HUES6 (cell line): ENCODE measurements around the gene TRIO.

Experiments
- H3K27ac ChIP-seq: 2 replicates; pipeline ENCODE4 v1.7.0; 2013; ENCODE audit warnings: low read depth, mild to moderate bottlenecking, low read length, inconsistent platforms
- H3K27me3 ChIP-seq: 2 replicates; pipeline ENCODE4 v1.6.1; 2013; ENCODE audit warnings: low read length; ENCODE audit not compliant: control insufficient read depth, insufficient read depth
- H3K36me3 ChIP-seq: 2 replicates; pipeline ENCODE4 v1.6.1; 2013; ENCODE audit warnings: low read length; ENCODE audit not compliant: control insufficient read depth, insufficient read depth
- H3K4me1 ChIP-seq: 2 replicates; pipeline ENCODE4 v1.6.1; 2013; ENCODE audit warnings: low read length; ENCODE audit not compliant: control insufficient read depth, insufficient read depth
- H3K4me3 ChIP-seq: 2 replicates; pipeline ENCODE4 v1.5.1; 2013; ENCODE audit warnings: low read depth, low read length
- H3K9ac ChIP-seq: one replicate; pipeline ENCODE4 v1.6.1; 2013; ENCODE audit warnings: mild to moderate bottlenecking, low read length
- H3K9me3 ChIP-seq: 2 replicates; pipeline ENCODE4 v1.6.1; 2013; ENCODE audit warnings: low read depth, low read length; ENCODE audit not compliant: control insufficient read depth, insufficient read depth

Gene TRIO

GRCh38 chr5:14187660-14188059 lies 44.5 kb downstream of the TRIO start:
- Histone ChIP-seq H3K27ac (no peak overlapping the region), H3K36me3 (no peaks in the 10 kb centered on the region), H3K4me1 (peaks cover 68% of the 10 kb centered on the region), H3K9me3 (no peaks in the 10 kb centered on the region), H3K9ac (no peak overlapping the region), H3K27me3 (no peaks in the 10 kb centered on the region), H3K4me3 (no peak overlapping the region)

GRCh38 chr5:14188778-14189177 lies 45.6 kb downstream of the TRIO start:
- Histone ChIP-seq H3K36me3 (no peaks in the 10 kb centered on the region), H3K4me1 (peaks cover 57% of the 10 kb centered on the region), H3K4me3 (no peak overlapping the region), H3K9me3 (no peaks in the 10 kb centered on the region), H3K9ac (no peak overlapping the region), H3K27me3 (no peaks in the 10 kb centered on the region), H3K27ac (no peak overlapping the region; the same call in 1 of the 2 replicates)

DNA sequence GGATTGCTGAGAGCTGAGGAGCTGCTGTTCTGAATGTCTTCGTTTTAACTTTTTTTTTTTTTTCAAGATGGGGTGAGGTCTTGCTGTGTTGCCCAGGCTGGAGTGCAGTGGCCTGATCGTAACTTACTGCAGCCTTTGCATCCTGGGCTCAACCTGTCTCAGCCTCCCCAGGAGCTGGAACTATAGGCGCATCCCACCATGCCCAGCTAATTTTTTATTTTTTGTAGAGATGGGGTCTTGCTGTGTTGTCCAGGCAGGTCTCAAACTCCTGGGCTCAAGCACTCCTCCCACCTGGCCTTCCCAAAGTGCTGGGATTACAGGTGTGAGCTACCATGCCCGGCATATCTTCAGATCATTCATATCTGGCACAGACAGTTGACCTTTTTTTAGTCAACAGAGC lies 46.5 kb downstream of the TRIO start:
- Histone ChIP-seq H3K4me3 (no peak overlapping the region), H3K27me3 (no peaks in the 10 kb centered on the region), H3K9me3 (no peaks in the 10 kb centered on the region), H3K27ac (no peak overlapping the region), H3K36me3 (no peaks in the 10 kb centered on the region), H3K9ac (no peak overlapping the region), H3K4me1 (peaks cover 48% of the 10 kb centered on the region)

DNA sequence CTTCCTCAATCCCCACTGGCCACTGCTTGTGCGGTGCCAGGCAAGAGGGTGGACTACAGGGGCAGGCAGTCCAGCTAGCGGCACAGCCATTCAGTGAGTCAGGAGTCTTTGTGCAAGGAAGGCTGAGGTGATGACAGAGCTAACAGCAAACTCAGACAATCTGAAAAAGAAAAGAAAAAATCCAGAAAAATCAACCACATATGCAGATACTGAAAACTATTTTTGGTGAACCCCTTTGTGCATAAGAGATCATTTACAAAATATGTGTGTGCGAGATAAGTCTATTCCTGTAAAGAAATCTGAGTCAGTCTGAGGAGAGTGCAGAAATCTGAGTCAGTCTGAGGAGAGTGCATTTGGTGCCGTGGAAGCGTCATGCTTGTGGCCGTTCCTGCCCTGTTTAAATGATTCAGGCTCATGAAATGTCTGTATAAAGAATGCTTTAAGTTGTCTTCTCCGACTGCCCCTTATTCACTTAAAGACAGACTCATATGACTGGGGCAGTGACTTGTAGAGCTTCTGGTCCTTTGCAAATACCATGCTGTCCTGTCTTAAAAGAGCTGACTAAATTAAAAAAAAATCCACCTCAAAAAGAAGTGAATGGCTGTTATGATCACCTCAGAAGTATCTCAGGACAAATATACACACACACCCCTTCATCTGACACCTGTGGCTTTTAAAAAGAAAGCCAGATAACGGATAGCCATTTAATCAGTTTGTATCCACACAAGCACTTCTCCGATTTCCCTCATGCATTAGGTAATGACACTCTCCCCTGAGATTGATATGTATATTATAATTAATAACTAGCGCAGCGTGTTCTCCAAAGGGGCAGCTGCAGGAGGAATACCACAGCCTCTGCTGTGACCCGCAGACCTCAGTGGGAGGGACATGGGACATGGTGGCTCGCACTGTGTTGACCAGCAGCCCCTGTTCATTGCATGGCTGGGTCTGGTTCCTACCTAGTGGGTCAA lies 47.3 kb downstream of the TRIO start:
- peaks cover 41% of the 10 kb centered on the region for H3K4me1 ChIP-seq
- H3K9me3 ChIP-seq: no peaks in the 10 kb centered on the region
- H3K9ac ChIP-seq: no peak overlapping the region
- H3K27me3 ChIP-seq: no peaks in the 10 kb centered on the region
- H3K27ac ChIP-seq: no peak overlapping the region
- H3K4me3 ChIP-seq: no peak overlapping the region
- H3K36me3 ChIP-seq: no peaks in the 10 kb centered on the region

DNA sequence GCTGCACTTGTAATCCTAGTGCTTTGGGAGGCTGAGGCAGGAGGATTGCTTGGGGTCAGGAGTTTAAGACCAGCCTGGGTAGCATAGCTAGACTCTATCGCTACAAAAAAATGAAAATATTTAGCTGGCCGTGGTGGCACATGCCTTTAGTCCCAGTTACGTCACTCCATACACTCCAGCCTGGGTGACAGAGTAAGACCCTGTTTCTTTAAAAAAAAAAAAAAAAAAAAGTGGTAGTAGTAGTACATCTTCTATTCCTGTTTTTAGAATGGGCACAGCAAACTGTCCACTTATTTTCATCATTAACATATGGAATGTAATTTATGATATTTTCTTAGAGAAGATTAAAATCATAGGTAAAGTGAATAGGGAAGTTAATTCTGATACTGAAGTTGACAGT lies 48.2 kb downstream of the TRIO start:
- Histone ChIP-seq H3K36me3 (no peaks in the 10 kb centered on the region), H3K4me1 (peaks cover 33% of the 10 kb centered on the region), H3K9ac (no peak overlapping the region), H3K9me3 (no peaks in the 10 kb centered on the region), H3K4me3 (no peak overlapping the region), H3K27ac (no peak overlapping the region), H3K27me3 (no peaks in the 10 kb centered on the region)

GRCh38 chr5:14193496-14193895 lies 50.4 kb downstream of the TRIO start:
- H3K4me1 ChIP-seq: peaks cover 25% of the 10 kb centered on the region
- no peaks in the 10 kb centered on the region for H3K27me3 ChIP-seq
- no peak overlapping the region for H3K4me3 ChIP-seq
- no peaks in the 10 kb centered on the region for H3K9me3 ChIP-seq
- H3K9ac ChIP-seq: no peak overlapping the region
- H3K27ac ChIP-seq: no peak overlapping the region
- H3K36me3 ChIP-seq: no peaks in the 10 kb centered on the region

DNA sequence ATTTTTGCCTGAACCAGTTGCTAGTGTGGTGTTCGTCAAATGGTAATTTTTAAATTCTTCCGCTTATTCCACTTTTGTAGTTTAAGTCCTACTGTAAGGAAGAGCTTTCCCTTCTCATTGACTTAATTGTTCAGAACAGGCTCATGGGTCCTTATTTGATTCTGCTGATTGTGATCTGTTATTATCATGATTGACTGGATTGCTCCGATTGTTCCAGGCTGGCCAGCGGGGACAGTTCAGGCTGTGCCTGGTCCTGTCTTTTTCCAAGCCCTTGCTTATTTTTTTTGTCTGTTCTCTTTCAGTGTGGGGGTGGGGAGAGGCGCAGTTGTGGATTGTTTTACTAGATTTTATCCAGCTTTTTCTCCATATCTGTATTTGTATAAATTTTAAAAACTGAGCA lies 52.4 kb downstream of the TRIO start:
- Histone ChIP-seq H3K36me3 (no peaks in the 10 kb centered on the region), H3K9ac (no peak overlapping the region), H3K4me1 (peaks cover 24% of the 10 kb centered on the region), H3K27ac (no peak overlapping the region), H3K27me3 (no peaks in the 10 kb centered on the region), H3K9me3 (no peaks in the 10 kb centered on the region), H3K4me3 (no peak overlapping the region)

- Histone ChIP-seq H3K36me3 (no peaks in the 10 kb centered on the region), H3K4me1 (peaks cover 30% of the 10 kb centered on the region), H3K9ac (no peak overlapping the region), H3K4me3 (no peak overlapping the region), H3K27me3 (no peaks in the 10 kb centered on the region), H3K9me3 (no peaks in the 10 kb centered on the region), H3K27ac (no peak overlapping the region)
Measured at GRCh38 chr5:14197056-14197455, 53.9 kb downstream of the TRIO start.

GRCh38 chr5:14199902-14200301 lies 56.8 kb downstream of the TRIO start:
- Histone ChIP-seq H3K4me3 (no peak overlapping the region), H3K4me1 (peaks cover 47% of the 10 kb centered on the region), H3K9ac (no peak overlapping the region), H3K27ac (no peak overlapping the region), H3K36me3 (no peaks in the 10 kb centered on the region), H3K27me3 (no peaks in the 10 kb centered on the region), H3K9me3 (no peaks in the 10 kb centered on the region)

DNA sequence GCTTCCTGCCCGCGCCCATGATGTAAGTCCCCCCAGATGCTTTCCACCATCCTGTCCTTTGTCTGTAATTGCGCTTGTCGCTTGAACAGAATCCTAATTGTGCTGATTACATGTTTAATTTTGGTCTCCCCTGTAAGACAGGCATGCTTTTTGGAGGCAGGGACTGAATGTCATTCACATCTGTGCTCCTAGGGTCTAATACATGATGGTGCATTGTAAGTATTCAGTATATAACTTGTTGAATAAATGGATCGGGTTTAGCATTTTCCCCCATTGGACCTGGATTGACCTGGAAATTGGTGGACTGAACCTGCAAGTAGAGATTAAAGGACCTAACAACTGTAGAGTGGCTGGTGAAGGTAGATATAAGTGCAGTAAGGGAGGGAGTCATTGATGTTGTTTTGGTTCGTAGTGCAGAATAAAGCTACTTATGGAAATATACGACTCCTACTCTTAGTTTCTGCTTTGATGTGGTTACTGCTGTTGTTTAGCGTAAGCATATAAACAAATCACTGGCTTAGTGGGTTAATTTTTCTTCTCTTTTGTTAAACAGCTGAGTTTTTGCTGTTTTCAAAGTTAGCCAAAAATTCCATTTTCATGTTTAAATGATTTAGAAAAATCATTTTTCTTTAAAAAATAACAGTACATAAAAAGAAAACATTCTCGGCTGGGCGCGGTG lies 57.3 kb downstream of the TRIO start:
- Histone ChIP-seq H3K27me3 (no peaks in the 10 kb centered on the region), H3K4me3 (no peak overlapping the region), H3K9me3 (no peaks in the 10 kb centered on the region), H3K27ac (no peak overlapping the region), H3K36me3 (no peaks in the 10 kb centered on the region), H3K9ac (no peak overlapping the region), H3K4me1 (peaks cover 50% of the 10 kb centered on the region)

DNA sequence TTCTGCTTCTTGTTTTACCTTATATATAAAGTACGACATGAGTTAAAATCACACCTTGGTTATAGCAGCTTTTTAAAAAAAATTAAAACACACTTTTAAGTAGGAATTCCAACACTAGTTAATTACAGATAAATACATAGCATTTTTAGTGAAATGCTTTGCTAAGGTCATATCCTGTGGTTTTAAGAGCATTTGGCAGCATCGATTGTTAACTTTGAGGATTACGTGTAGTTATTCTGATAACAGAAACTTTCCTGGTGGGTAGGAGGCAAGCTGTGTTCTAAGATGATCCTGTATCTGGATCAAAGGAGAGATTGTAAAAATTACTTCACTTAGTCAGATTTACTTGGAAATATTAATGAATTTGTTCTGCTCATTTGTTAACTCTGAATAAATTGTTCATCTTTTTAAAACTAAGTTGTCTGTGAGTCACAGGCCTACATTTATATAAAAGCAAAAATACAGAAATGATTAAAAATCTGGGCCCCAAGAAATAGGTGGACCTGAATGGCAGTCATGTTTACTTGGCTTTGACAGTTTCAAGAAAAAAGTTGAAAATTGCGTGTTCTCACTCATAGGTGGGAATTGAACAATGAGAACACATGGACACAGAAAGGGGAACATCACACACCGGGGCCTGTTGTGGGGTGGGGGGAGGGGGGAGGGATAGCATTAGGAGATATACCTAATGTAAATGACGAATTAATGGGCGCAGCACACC lies 58.3 kb downstream of the TRIO start:
- H3K4me3 ChIP-seq: no peak overlapping the region
- H3K9ac ChIP-seq: no peak overlapping the region

More for the DNA sequence above, 58.3 kb downstream of the TRIO start:
- no peaks in the 10 kb centered on the region for H3K27me3 ChIP-seq
- H3K36me3 ChIP-seq: no peaks in the 10 kb centered on the region
- H3K4me1 ChIP-seq: peaks cover 49% of the 10 kb centered on the region
- no peak overlapping the region for H3K27ac ChIP-seq
- no peaks in the 10 kb centered on the region for H3K9me3 ChIP-seq
